ENCODE measurements around the gene SYT8. TPM values are rescaled to one million over a fixed set of nuclear protein-coding genes. Genes with fewer than 3 reads are reported as not detected.

SYT8 gene
- total RNA-seq, 2 experiments from 2014 or later = not detected

DNA sequence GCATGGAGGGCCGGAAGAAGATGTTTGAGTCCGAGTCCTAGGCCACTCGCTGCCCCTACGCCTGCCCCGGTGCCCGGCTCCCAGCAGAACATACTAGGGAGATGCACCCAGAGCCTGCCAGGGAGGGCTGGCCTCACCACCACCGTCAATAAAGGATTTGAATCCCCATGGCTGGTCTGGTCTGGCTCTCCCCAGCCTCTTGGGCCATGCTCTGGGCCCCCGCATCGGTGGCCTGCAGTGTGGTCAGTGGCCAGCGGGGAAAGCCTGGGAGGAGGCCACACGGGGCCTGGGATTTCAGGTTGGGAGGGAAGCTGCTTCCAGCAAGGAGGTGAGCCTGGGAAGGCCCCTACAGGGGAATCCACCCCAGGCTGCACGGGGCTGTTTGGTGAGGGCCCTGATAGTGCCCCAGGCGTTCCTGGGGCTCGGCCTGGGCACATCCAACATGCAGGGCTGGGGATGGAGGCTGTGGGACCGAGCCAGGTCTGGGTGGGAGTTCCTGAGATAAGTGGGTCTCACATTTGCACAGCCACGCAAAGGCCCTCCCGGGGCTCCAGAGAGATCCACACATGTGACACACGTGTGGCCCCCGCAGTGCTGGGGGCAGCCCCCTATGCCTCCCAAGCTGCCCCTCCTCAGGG, 6.8 kb downstream of the SYT8 start:
- CTCF ChIA-PET = interaction anchor here (1.4 kb wide), 1 partner anchor 161 kb away, joined by 3 read pairs; no protein-coding TSS in a partner anchor
- no peaks in the 10 kb centered on the region for H3K9me3 Mint-ChIP-seq
- H3K4me3 Mint-ChIP-seq = no peak overlapping the region
- no peak overlapping the region for H3K27ac Mint-ChIP-seq
- no peaks in the 10 kb centered on the region for H3K27me3 Mint-ChIP-seq
- DNase-seq (peak in 1 of 14 experiments; percentile 21), ATAC-seq (ENCODE audit: poor library complexity) (no peak)
- POLR2A ChIA-PET = interaction anchor here (2.0 to 3.3 kb wide), 2 partner anchors 9 to 11 kb away, joined by 6 to 15 read pairs; partner anchors contain the start of gene LSP1
- no peak overlapping the region for H3K4me3 ChIP-seq (ENCODE audit: low read length)
- intact Hi-C loops (cut with DNase I, micrococcal nuclease) = no loop called here
- H3K9me3 ChIP-seq (ENCODE audit: control insufficient read depth in 1 of 2, insufficient read depth in 1 of 2, low read length in 2 of 2) = no peaks in the 10 kb centered on the region
- H3K36me3 ChIP-seq (ENCODE audit: insufficient read depth, low read length) = no peaks in the 10 kb centered on the region
- peaks cover 42% of the 10 kb centered on the region for H3K4me1 Mint-ChIP-seq (ENCODE audit: low read depth)
- H3K4me1 ChIP-seq (ENCODE audit: insufficient read depth, low read length) = peaks cover 65% of the 10 kb centered on the region
- no peaks in the 10 kb centered on the region for H3K36me3 Mint-ChIP-seq (ENCODE audit: low read depth)
- TF ChIP-seq, protein P1, sequence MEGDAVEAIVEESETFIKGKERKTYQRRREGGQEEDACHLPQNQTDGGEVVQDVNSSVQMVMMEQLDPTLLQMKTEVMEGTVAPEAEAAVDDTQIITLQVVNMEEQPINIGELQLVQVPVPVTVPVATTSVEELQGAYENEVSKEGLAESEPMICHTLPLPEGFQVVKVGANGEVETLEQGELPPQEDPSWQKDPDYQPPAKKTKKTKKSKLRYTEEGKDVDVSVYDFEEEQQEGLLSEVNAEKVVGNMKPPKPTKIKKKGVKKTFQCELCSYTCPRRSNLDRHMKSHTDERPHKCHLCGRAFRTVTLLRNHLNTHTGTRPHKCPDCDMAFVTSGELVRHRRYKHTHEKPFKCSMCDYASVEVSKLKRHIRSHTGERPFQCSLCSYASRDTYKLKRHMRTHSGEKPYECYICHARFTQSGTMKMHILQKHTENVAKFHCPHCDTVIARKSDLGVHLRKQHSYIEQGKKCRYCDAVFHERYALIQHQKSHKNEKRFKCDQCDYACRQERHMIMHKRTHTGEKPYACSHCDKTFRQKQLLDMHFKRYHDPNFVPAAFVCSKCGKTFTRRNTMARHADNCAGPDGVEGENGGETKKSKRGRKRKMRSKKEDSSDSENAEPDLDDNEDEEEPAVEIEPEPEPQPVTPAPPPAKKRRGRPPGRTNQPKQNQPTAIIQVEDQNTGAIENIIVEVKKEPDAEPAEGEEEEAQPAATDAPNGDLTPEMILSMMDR (IDR thresholded peaks at IDR 0.05) = no peak
- H3K27ac ChIP-seq (ENCODE audit: low read depth in 1 of 2, low read length in 2 of 2) = no peak overlapping the region
- no peaks in the 10 kb centered on the region for H3K27me3 ChIP-seq (ENCODE audit: control insufficient read depth in 1 of 2, insufficient read depth in 2 of 2, low read length in 2 of 2)

DNA sequence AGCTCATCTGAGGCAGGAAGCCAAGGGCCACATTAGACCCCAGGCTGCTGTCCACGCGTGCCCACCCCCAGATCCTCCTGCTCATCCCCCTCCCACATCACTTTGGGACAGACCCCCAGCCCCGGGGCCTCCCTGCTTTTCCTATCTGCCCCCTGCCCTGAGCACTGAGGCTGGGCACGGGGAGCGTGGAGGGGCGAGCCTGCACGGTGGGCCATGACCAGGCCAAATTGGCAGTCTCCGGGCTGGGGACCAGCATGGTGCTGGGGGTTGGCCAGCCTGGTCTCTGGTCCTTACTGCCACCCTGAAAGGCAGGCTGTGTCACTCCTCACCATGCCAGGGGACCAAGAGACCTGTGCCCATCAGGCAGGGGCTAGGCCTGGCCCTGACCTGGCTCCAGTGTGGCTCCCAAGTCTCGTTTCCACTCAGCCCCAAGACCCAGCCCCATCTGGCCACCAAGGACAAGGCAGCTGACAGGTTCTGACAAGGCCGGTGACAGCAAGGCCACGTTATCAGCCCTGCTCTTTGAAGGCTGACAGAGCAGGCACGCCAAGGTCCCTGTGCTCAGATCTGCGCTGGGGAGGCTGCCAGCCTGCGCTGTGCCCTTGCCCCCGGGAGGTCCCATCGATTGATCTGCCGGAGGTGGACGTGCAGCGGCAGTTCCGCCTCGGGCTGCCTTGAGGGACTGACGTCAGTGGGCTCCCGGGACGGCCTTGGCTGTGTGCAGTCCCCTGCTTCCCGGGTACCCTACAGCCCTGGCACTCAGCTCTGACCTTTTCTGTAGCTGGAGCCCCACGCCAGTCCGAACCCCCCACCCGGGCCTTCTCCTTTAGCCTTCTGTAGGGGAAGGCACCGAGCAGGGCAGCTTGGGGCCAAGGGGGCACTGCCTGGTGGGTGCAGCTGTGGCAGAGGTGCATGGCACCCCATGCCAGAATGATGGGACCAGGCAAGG, 7.6 kb downstream of the SYT8 start:
- TF ChIP-seq, protein P1 (IDR thresholded peaks at IDR 0.05) = no peak
- CTCF ChIA-PET = no interaction called here
- H3K4me1 Mint-ChIP-seq (ENCODE audit: low read depth) = peaks cover 45% of the 10 kb centered on the region

DNA sequence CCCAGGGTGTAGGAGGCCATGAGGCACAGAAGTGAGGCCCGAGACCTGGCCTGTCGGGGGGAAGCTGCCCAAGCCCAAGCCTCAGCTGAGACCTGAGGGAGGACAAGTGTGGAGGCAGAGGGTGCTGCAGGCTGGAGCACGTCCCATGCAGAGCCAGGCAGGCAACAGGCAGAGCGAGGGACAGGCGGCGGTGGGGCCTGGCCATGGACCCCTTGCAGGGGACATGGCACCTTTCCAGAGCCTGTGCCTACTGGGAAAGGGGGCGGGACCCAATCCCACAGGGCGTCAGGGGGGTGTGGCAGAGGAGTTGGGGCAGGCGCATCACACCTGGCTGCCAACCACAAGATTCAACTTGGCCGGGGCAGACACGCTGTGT, 8.3 kb downstream of the SYT8 start:
- Mint-ChIP-seq H3K27me3 (no peaks in the 10 kb centered on the region), H3K36me3 (ENCODE audit: low read depth) (no peaks in the 10 kb centered on the region), H3K9me3 (no peaks in the 10 kb centered on the region), H3K4me3 (peak overlapping the region; percentile 34), H3K4me1 (ENCODE audit: low read depth) (peaks cover 41% of the 10 kb centered on the region), H3K27ac (peak overlapping the region; percentile 90)
- H3K27ac ChIP-seq (ENCODE audit: low read depth in 1 of 2, low read length in 2 of 2) = no peak overlapping the region
- no peak for DNase-seq
- H3K27me3 ChIP-seq (ENCODE audit: control insufficient read depth in 1 of 2, insufficient read depth in 2 of 2, low read length in 2 of 2) = no peaks in the 10 kb centered on the region
- no peak overlapping the region for H3K4me3 ChIP-seq (ENCODE audit: low read length)
- TF ChIP-seq, protein P1 (IDR thresholded peaks at IDR 0.05) = no peak
- CTCF ChIA-PET = no interaction called here
- H3K36me3 ChIP-seq (ENCODE audit: insufficient read depth, low read length) = no peaks in the 10 kb centered on the region
- no peaks in the 10 kb centered on the region for H3K9me3 ChIP-seq (ENCODE audit: control insufficient read depth in 1 of 2, insufficient read depth in 1 of 2, low read length in 2 of 2)
- H3K4me1 ChIP-seq (ENCODE audit: insufficient read depth, low read length) = peaks cover 71% of the 10 kb centered on the region
- POLR2A ChIA-PET = interaction anchor here (1.5 to 3.3 kb wide), 3 partner anchors 8 to 39 kb away, joined by 3 to 15 read pairs (median 6); partner anchors contain the start of gene LSP1
- ATAC-seq (ENCODE audit: poor library complexity) = no peak
- intact Hi-C loops (cut with DNase I, micrococcal nuclease) = no loop called here

More for the DNA sequence above, 7.6 kb downstream of the SYT8 start:
- peak overlapping the region; percentile 34 for H3K4me3 Mint-ChIP-seq
- Histone ChIP-seq H3K36me3 (ENCODE audit: insufficient read depth, low read length) (no peaks in the 10 kb centered on the region), H3K27ac (ENCODE audit: low read depth in 1 of 2, low read length in 2 of 2) (no peak overlapping the region), H3K4me1 (ENCODE audit: insufficient read depth, low read length) (peaks cover 71% of the 10 kb centered on the region), H3K27me3 (ENCODE audit: control insufficient read depth in 1 of 2, insufficient read depth in 2 of 2, low read length in 2 of 2) (no peaks in the 10 kb centered on the region), H3K4me3 (ENCODE audit: low read length) (no peak overlapping the region), H3K9me3 (ENCODE audit: control insufficient read depth in 1 of 2, insufficient read depth in 1 of 2, low read length in 2 of 2) (no peaks in the 10 kb centered on the region)
- no peaks in the 10 kb centered on the region for H3K36me3 Mint-ChIP-seq (ENCODE audit: low read depth)
- no peaks in the 10 kb centered on the region for H3K9me3 Mint-ChIP-seq
- no peak for ATAC-seq (ENCODE audit: poor library complexity)
- intact Hi-C loops (cut with DNase I, micrococcal nuclease) = no loop called here
- POLR2A ChIA-PET = interaction anchor here (1.5 to 3.3 kb wide), 3 partner anchors 8 to 40 kb away, joined by 3 to 15 read pairs (median 6); partner anchors contain the start of gene LSP1
- no peaks in the 10 kb centered on the region for H3K27me3 Mint-ChIP-seq
- DNase-seq = peak in 1 of 14 experiments; percentile 32
- no peak overlapping the region for H3K27ac Mint-ChIP-seq

Measured in CD4-positive, alpha-beta T cell (primary cell).